NCI-H69 (cell line): ENCODE data around the gene ST7.
"Not testable (repeated sequence)": the region's sequence is repeated elsewhere in the genome, so short reads cannot be mapped to it uniquely, and the experiment has no call there.

Experiments used
- DNase-seq: peaks from one replicate; lab custom pipeline; 2025; lab: John Stamatoyannopoulos, UW

ST7 gene

GRCh38 chr7:116951366-116952292, 1.7 kb upstream of the ST7 start:
- DNase-seq: peak; percentile 29

GRCh38 chr7:116952635-116953371, 498 bp upstream of the ST7 start:
- DNase-seq: peak; percentile 92

GRCh38 chr7:116953906-116954838, 871 bp downstream of the ST7 start:
- DNase-seq: peak; percentile 82

GRCh38 chr7:116955340-116955739, 2.0 kb downstream of the ST7 start:
- DNase-seq: no peak

GRCh38 chr7:116955801-116956476, 2.6 kb downstream of the ST7 start:
- DNase-seq: no peak

GRCh38 chr7:116956477-116956804, 3.1 kb downstream of the ST7 start:
- DNase-seq: no peak

GRCh38 chr7:116957874-116958273, 4.6 kb downstream of the ST7 start:
- no peak for DNase-seq

- not testable (repeated sequence) for DNase-seq
Observed at GRCh38 chr7:116961966-116962673, 8.8 kb downstream of the ST7 start.

GRCh38 chr7:116963234-116963633, 9.9 kb downstream of the ST7 start:
- no peak for DNase-seq

- peak; percentile 55 for DNase-seq
Observed at GRCh38 chr7:116966601-116967000, 13.3 kb downstream of the ST7 start.

GRCh38 chr7:116967254-116967922, 14.1 kb downstream of the ST7 start:
- DNase-seq: no peak

GRCh38 chr7:116967983-116968382, 14.7 kb downstream of the ST7 start:
- no peak for DNase-seq

GRCh38 chr7:116968631-116969030, 15.3 kb downstream of the ST7 start:
- DNase-seq: no peak

- peak; percentile 25 for DNase-seq
Observed at GRCh38 chr7:116969371-116969902, 16.1 kb downstream of the ST7 start.

GRCh38 chr7:116970238-116970910, 17.1 kb downstream of the ST7 start:
- peak; percentile 12 for DNase-seq

GRCh38 chr7:116971153-116971552, 17.9 kb downstream of the ST7 start:
- peak; percentile 30 for DNase-seq

GRCh38 chr7:116971869-116972268, 18.6 kb downstream of the ST7 start:
- no peak for DNase-seq

- DNase-seq: not testable (repeated sequence)
Observed at GRCh38 chr7:116975024-116975423, 21.7 kb downstream of the ST7 start.

- DNase-seq: no peak
Observed at GRCh38 chr7:116977172-116977571, 23.9 kb downstream of the ST7 start.
